ENCODE data around the gene COQ8A.

GRCh38 chr1:226942392-226942791, 2.3 kb downstream of the COQ8A start:
- TF ChIP-seq CTCF (IDR thresholded peaks at IDR 0.05; ENCODE audit: poor library complexity, severe bottlenecking) (no peak), EZH2 (IDR thresholded peaks at IDR 0.05; ENCODE audit: borderline replicate concordance, insufficient read depth, low read length, poor library complexity, severe bottlenecking) (no peak), POLR2AphosphoS5 (IDR thresholded peaks at IDR 0.05) (no peak), SMC3 (conservative IDR thresholded peaks at IDR 0.05; ENCODE audit: poor library complexity) (no peak)

Measured in neural cell (in vitro differentiated cells).